Stimulated activated CD4-positive, alpha-beta T cell treated with anti-CD3 and anti-CD28 coated beads, Interleukin-1b, Interleukin-23, amount 100 ng/mL, for 4 hours (primary cell): ENCODE data around the gene APP.
"Not testable (repeated sequence)": the region's sequence is repeated elsewhere in the genome, so short reads cannot be mapped to it uniquely, and the experiment has no call there.

Experiments
- DNase-seq, 2 donors: peaks; one replicate each; pipeline ENCODE4 v3.0.0-alpha.2; 2020; ENCODE audit warnings: low read depth in 2 of 2

APP gene

DNA sequence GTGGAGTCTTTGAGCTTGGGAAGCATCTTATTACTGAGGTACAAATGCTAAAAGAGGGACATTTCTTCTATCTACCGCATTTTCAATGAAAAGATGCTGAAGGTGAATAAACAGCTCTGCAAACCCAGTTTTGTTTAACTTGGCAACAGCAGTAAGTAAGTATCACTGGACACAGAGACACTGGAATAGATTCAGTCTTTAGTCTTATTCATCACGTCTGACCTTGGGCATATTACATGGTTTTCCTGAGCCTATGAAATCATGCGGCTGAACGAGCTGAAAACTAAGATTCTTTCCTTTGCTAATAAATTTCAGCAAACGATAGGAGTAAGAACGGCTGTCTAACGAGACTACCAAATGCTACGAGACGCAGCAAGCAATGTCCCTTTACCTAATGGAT lies 228.4 kb downstream of the APP start:
- no peak for DNase-seq

DNA sequence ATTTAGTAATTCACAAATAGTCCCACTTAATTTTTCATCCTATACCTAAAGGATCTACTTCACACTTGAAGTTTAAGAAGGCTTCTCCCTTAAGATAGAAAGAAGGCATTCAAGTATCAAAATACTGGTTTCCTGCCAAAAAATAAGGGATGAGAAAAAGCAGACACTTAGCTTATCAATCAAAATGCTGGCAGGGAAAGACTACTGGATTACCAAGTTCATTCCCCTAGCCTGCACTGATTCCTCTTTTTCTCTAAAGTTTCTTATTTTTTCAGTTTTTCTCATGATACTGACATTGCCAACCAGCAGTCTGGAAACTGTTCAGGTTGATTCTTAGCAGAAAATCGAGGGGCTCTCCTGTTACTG lies 231.2 kb downstream of the APP start:
- DNase-seq: no peak

DNA sequence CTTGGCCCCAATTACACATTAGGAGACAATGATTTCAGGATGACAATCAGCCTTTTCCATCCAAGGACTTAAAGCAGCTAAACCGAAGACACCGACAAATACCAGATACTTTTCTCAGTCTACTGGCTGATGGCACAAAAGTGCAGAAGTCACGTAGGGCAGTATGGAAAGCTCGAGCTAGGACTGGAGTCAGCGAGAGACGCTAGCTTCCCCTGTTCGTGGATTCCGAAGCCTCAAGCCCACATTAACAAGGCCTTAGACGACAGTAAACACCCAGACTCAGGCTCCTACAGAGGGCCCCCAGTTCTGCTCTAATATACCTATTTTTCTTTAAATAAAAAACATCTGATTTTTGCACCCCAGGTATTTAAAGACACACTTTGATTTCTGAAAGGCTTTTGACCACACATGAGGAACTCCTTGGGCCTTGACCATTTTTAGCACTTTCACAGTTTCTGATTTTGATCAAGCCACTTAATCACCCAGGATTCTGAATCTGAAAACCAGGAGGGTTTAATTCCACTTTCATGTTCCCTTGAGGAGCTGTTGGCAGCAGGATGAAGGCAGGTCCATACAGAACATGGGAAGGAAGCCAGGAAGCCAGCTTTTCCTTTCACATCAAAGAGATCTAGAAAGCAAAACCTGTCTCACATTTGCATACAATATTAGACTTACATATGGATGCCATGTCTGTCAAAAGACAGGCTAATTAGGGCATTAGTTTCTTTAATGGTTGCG lies 231.7 kb downstream of the APP start:
- DNase-seq: no peak

DNA sequence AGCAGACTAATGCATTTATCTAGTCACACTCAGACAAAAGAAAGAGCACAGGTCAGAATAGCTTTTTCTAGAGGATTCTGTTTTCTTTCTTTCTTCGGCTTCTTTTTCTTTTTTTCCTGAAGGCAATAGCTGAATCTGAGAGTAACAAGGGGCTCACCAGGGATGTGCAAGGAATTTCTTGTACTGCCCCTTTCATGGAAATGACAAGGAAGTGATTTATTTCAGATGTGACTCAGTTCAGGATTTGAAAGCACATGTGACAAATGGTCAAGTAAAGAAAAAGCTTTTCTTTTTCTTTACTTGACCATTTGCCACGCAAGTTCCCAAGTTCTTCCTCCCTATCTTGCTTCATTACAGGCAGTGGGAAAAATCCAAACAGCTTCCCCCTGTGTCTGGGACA lies 233.8 kb downstream of the APP start:
- no peak for DNase-seq

DNA sequence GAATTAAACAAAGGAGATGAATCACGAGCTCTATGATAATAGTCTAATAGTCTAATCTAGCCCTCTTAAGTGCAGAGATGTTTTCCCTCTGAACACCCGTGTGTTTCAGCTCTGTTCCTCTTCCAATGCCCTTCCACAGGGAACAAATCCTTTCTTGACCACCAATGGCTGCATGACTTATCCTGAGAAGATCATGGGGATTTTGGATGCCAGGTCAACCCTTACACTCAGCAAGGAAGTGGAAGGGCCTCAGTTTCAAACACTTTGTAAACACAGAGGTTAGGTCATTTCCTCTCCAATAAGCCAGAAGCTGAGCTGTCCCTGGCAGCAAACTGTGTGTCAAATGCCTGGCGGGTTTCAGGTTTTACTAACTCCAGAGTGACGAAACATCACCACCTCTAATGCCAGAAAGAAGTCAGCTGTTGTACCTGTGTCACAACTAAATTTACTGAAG lies 235.8 kb downstream of the APP start:
- no peak for DNase-seq

DNA sequence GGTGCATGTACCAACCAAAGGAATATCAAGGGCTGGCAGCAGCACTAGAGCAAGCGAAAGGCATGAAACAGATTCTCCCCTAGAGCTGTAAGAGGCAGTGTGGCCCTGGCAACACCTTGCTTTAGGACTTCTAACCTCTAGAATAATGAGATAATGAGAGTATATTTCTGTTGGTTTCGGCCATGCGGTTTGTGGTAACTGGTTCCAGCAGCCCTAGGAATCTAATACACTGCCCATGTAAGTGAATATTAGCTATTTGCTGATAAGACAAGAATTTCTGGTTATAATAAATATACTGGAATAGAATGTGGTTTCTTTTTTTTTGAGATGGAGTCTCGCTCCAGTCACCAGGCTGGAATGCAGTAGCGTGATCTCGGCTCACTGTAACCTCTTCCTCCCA lies 236.4 kb downstream of the APP start:
- DNase-seq: no peak

DNA sequence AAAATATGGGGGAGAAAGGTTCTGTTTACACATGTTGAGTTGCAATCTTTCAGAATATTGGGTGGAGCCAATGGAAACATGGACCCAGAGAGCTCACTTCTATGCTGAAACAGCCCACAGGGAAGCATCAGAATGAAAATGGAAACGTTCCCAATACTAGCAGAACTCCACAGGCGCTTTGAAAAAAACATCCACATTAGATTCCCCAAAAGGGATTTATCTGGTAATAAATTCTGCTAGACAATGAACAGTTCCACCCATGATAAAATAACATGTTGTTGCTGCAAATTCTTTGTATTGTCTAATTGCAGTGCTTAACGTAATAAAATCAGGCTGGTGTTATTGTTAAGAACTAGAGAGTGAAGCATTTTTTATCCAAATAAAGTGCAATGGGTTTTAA lies 238.8 kb downstream of the APP start:
- no peak for DNase-seq

DNA sequence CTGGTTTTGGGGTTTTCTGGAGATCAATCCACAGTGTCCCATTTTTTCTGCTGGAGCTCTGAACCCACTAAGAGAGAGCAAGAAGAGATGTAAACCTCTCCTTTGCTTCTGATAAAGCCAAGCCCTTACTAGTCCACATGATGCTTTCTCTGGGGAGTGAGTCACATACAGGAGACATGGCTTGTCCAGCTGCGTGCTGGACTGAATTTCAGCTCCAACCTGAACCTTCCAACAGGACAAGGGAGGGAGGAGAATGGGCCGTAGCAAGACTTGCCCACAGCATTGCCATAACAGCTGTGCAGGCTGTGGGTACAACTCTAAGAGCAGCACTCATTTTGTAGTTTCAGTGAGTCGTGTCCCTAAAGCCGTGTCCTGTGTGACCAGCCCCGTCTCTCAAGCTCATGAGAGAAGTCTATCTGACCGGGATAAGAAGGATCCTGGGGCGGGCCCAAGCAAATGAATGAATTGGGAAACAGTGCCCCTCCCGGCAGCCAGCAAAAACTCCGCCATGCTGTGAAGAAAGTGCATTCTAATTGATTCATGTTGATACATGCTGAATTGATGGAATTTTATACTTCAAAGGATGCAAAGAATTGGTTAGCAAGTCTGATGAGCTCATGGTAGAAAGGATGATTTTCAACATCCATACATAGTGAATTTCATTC lies 240.6 kb downstream of the APP start:
- no peak for DNase-seq

DNA sequence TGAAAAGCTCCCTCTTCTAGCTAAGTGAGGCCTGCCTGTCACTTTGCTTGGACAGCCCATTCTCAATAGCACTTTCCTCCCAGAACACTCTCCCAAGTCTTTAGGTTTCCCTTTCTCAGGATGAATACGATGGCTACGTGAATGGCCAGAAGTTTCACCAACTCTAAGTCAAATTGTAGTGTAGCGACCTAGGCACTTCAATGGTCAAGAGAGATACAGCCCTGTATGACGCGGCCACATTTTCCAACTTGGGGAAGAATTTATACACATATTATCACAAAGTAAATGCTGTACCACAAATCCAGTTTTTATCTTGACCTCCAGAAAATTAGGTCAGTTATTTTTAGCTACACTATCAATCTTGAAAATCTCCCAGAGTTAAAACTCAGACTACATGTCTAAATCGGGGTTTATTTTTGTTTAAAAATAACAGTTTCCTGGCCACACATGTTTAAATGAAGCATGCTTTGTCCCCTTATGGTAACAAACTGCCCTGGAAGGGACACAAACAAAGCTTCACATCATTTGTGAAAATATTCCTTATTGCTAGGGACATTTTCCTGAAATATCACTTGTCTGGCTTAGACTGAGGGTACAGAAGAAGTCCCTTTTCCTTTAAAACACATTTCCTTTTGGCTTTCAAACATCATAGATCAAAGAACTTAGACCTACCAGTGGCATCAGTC lies 243.2 kb downstream of the APP start:
- no peak for DNase-seq

DNA sequence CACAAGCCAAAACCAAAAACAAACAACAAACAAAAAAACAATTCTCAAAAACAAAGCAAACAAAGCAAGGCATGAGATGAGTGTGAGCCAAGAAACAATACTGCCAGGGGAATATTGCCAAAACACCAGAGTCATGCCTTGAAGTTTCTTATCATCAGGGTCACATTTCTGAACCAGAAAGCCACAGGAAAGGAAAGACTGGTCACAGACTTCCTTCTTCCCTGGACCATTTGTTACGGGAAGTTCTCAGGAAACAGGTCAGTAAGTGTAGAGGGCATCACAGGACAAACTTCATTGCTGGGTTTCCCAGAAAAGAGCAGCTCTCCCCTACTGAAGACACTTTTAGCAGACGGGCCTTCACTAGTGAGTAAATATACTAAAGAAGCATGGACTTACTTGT lies 244.6 kb downstream of the APP start:
- no peak for DNase-seq

DNA sequence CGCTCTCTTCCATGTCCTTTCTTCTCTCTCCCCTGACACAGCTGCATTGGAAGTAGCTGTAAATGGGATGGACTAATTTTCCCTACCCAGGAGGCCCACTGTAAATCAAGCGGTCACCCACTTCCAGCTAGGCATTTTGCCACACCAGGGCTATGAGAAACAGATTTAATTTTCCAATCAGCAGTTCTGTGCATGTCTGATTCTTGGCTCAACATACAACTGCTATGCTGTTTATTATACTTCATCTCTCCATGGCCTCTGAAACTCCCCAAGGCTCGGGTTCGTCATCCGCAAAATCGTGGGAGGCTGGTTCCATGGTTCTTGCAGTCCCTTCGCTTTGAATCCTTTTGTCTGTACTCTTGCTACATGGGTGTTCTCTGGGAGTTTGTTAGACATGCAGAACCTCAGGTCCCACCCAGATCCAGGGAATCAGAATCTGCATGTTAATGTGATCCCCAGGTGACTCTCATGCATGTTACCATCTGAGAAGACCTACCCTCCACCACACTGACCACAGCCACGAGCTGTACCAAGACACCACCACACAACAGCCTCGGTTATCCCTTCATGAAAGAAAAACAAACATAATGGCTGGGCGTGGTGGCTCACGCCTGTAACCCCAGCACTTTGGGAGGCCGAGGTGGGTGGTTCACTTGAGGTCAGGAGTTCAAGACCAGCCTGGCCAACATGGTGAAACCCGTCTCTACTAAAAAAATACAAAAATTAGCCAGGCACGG lies 245.3 kb downstream of the APP start:
- no peak for DNase-seq

DNA sequence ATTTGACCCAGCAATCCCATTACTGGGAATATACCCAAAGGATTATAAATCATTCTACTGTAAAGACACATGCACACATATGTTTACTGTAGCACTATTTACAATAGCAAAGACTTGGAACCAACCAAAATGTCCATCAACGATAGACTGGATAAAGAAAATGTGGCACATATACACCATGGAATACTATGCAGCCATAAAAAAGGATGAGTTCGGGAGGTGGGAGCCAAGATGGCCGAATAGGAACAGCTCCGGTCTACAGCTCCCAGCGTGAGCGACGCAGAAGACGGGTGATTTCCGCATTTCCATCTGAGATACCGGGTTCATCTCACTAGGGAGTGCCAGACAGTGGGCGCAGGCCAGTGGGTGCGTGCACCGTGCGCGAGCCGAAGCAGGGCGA lies 252.4 kb downstream of the APP start:
- not testable (repeated sequence) for DNase-seq

DNA sequence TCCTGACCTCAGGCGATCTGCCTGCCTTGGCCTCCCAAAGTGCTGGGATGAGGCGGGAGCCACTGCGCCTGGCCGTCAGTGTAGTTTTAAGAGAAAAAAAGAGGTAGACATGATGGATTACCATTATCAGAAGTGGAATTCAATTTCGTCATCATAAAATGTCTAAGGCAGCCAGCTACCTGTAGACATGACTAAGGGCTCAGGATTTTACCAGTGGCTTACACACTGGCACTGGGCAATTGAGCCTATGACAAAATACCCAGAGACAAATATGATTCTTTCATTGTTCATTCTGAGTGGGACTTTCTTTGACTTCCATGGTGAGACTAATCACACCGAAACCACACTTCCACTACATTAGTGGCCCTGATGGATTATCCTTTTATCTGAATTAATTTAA lies 254.3 kb downstream of the APP start:
- no peak for DNase-seq

DNA sequence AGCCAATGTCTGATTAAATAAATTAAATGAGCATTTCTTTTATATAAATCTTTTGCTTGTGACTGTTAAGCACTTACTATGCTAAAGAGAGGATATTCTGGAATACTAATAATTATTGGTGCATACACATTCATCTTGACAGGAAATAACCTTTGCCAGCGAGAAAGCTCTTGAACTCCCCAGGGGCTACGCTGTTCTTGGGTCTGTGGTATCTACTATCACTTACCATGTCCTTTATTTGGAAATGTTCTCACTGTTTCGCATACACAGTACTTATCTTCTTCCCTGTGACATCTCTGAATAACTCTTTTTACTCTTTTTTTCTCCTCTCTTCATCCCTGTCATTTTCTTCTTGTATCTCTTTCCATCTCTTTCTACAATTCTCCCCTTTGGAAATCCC lies 257.1 kb downstream of the APP start:
- DNase-seq: no peak

DNA sequence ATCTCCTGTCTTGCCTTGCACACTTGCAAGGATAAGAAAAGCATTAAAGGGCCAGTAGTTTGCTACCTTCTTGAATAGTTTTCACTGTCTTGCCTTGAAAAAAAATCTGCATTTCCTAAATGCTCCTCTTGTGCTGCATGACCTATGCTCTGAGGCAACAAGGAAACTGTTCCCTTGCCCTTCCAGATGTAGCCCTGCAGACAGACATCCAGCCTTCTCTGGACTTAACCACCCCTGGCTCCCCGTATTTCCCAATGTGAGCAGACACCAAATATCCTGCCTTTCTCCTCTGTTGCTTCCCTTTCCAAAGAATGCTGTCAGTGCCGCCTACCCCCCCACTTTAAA lies 258.2 kb downstream of the APP start:
- no peak for DNase-seq

DNA sequence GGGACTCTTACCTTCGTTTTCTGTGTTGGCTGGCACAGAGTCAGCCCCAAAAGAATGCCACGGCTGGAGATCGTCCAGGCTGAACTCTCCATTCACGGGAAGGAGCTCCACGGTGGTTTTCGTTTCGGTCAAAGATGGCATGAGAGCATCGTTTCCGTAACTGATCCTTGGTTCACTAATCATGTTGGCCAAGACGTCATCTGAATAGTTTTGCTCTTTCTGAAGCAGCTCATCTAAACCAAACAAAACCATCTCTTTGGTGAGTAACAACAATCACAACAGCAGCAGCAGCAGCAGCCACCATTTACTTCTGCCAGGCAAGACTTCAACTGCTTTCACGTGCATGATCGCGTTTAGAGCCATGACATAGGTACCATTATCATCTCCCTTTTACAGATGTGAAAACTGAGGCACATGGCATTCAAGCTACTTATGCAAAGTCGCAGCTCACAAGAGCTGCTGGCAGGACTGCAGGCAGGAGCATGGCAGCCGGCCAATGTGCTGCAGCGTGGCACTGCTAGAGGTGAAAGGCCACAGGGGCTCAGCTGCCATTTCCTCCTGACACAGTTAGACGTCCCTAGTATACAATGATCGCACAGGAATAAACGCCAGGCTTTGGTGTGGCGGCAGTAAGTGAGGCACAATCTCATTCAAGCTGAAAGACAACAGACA lies 258.7 kb downstream of the APP start:
- no peak for DNase-seq

DNA sequence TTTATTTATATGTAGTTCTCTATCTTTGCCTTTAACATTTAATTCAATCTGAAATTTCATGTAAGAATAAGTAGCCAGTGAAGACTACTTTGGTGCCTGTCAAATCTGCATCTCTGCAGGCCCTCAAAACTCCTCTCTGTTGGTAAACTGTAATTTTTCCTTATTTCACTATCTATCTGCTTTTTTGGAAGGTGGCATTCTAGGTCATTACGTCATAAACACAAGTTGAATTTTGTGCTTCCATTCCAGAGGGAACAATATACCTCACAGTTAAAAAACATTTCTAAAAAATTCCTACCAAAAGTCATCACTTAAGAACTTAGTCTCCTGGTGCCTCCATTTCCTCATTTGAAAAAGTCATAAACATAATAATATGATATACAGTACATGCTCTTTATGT lies 259.8 kb downstream of the APP start:
- no peak for DNase-seq

DNA sequence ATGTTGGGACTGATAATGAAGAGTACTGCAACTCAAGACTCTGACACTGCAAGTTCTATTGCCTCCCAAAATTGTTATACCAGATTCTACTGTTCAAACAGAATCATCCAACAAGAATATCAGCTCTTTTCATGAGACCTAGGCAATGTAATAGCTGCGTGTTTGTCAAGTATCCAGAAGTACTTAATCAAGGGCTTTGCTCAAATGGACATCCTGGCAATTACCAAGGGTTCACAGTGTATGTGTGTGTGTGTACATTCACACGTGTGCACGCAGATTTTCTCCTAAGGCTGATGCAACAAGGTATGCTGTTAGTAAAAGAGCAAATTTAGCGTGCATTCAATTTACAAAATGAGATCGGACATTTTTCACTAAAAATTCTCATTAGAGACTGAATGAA lies 261.2 kb downstream of the APP start:
- no peak for DNase-seq

DNA sequence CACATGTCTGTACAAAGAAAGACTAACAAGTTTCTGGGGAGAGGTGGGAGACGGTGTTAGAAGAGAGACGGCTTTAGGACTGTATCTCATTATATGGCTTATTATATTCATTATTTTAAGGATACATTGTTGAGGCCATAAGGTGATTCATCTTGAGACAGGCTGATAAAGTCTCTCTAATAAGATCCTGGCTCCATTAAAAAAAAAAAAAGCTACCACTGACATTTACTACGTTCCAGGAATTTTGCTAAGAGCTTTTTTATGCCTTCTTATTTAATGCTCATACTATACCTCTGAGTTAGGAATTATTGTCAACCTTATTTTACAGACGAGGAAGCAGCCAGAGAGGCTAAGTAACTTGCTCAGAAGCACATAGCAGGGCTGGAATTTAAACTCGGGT lies 262.1 kb downstream of the APP start:
- DNase-seq: no peak

DNA sequence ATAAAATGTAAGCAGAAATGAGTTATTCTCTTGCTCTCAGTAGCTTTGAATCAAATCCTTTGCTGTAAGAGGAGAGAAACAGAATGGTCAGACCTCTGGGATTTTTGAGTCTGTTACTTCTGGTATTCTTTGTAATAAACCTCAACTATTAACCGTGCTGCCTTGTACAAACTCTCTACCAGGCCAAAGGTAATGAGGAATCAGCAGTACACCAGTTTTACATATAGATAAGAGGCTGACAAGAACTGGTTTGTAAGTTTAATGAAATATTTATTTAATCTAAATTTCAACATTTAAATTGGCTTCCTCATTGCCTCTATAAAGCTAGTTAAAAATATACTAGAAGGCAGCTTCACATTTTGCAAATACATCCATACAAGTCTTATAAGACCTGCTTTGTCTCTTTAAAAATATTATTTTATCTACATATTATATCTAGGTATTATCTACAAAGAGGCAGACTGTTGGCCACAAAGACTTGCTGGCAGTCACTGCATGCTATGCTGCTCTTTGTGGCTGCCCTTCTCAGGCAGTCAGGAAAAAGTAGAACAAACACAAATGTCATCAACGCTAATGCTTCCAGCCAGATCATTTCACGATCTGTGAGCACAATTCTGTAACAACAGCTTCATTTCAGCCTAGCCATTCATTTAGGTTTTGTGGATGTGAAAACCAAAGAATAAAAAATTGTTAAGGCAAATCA lies 262.8 kb downstream of the APP start:
- DNase-seq: no peak

DNA sequence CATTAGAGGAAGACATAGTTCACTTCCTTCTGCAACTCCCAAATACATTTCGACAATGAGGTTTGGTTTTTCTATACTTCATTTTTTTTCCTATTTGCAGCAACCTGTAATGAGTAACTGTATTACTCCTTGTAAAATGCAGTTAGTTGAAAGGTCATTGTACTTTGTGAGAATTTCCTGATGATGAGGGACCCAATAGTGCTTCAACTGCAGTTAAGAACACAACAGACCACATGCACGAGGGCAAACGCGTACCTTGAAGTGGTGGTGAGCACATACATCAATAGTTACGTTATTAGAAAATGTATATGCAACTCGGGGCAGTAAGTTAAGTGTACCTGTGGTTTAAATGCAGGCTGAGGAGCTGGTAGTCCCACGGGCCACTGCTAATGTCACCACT lies 264.0 kb downstream of the APP start:
- DNase-seq: no peak
